NCI-H1930 (cell line): ENCODE data around the gene TAF1D.
"Not testable (repeated sequence)": the region's sequence is repeated elsewhere in the genome, so short reads cannot be mapped to it uniquely, and the experiment has no call there.

ENCODE experiments used
- DNase-seq, 2 experiments: peaks; one replicate each; lab custom pipeline; 2025; lab: John Stamatoyannopoulos, UW

The TAF1D gene

DNA sequence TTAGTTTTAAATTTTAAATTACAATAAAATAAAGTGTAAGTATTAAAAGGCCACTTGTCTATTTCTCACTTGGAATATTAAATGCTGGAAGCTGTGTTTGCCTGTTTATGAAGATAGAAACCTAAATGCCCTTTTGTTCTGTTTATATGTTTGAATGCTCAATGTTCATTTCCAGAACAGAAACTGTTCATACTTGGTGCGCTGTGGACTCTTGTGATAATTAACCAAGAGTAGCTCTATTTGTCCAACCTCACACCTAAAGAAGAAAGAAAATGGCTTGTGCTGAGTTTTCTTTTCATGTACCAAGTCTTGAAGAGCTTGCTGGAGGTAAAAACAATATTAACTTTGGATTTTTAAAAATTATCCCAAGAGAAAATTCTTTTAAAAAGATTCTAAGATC lies 5.8 kb upstream of the TAF1D start:
- DNase-seq: no peak

DNA sequence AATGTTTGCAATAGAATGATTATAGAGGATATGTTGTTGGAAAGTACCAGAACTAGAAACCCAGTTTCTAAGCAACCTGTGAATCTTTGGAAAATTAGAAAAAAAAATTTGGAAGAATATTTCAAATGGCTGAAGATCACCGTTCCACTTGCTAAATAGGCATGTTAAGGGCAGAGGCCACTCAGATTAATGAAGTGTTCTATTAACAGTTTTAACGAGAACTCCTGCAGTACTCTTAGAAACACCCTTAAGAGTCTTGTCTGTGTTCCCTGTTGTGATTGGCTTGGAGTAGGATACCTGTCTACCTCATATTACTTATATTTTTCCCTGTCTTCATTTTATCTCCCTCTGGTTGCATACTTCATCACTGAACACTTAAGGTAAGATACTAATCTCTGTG lies 4.8 kb upstream of the TAF1D start:
- no peak for DNase-seq

DNA sequence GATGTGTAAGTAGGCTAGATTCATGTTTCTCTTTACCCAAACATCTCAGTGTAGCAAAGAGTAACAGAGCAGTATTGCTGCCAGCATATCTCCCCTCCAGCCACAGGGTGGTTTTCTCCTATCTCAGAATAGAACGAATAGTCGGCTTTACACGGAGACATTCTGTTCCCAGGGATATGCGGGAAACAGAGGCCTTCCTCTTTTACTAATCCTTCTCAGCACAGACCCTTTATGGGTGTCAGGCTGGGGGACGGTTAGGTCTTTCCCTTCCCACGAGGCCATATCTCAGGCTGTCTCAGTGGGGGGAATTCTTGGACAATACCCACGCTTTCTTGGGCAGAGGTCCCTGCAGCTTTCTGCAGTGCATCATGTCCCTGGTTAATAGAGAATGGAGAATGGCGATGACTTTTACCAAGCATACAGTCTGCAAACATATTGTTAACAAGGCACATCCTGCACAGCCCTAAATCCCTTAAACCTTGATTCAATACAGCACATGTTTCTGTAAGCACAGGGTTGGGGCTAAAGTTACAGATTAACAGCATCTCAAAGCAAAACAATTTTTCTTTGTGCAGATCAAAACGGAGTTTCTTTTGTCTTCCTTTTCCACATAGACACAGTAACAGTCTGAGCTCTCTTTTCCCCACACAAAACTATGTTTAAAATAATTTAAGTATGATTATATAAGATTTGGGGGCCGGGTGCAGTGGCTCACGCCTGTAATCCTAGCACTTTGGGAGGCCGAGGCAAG lies 3.9 kb upstream of the TAF1D start:
- DNase-seq: not testable (repeated sequence)

DNA sequence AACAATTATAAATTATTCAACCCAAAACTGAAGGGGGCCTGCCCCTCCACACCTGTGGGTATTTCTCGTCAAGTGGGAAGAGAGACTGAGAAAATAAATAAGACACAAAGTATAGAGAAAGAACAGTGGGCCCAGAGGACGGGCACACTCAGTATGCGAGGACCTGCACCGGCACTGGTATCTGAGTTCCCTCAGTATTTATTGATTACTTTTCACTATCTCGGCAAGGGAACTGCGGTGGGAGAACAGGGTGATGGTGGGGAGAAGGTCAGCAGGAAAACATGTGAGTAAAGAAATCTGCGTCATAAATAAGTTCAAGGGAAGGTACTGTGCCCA lies 3.3 kb upstream of the TAF1D start:
- DNase-seq: no peak

DNA sequence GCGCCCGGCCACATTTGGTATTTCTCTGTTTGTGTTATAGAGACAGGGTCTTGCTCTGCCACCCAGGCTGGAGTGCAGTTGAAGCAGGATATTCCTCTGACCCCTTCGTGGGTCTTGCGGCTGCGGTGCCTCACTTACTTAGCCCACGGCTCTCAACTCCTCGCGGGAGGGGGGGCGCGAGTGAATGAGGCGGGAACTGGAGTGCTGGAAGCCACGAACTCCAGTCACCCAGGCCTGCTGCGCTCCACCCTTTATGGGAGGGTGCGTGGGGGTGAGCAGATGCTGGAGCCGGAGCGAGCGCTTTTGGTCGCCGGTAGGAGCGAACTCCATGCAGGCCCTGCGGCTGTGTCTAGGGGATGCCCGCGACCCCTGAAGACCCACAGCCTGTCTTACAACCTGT lies 2.0 kb upstream of the TAF1D start:
- DNase-seq: no peak

DNA sequence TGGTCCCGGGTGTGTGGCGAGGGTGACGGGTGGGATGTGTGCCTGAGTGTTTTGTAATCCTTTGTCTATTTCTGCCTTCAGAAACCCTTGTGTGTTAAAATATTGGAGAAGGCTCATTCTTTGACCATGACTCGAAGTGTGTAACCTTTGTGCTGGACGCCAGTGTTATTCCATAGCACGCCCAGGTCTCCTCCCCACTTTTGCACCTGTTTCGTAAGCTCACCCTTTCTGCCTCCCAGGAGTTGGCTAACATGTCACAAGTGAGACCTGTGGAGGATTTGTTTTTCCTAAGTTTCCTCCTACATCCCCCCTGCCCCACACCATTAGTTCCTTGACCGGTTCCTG lies 559 bp upstream of the TAF1D start:
- no peak for DNase-seq

DNA sequence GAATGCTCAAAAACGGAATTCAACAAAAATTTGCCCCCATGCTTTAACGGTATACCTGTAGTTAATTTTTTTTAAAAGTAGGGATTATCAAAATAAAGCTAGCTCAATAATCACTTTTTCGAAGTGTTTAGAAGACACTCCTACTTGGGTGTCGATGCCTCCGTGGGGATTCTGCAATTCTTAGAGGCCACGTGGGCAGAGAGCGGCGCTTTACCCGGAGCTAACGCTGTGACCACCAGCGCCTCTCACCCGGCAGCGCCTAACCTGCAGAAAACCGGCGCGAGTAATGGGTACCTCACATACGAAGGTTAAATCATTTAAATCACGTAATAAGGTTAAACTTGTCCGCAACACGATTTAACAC lies 583 bp downstream of the TAF1D start:
- DNase-seq: peak; percentile 24 to 43

DNA sequence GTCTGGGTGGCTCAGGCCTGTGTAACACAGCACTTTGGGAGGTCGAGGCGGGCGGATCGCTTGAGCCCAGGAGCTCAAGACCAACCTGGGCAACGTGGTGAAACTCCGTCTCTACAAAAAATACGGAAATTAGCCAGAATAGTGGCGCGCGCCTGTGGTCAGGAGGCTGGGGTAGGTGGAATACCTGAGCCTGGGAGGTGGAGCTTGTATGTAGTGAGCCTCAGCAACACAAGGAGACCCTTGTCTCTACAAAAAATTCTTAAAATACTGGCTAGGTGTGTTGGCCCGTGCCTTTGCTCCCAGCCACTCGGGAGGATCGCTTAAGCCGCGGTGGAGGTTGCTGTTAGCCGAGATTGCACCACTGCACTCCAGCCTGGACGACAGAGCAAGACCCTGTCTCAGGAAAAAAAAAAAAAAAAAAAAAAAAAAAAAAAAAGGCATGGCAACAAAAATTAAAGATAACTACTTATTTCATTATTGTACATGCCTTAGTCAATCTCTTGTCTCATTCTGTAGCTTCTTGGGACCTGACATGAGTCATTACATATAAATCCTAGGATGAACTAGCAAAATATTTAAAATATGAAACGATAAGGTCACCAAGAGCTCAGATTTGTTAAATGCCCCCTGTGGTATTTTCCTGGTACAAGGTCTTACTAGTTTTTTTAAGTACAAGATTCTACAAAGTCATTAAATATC lies 1.1 kb downstream of the TAF1D start:
- no peak for DNase-seq

DNA sequence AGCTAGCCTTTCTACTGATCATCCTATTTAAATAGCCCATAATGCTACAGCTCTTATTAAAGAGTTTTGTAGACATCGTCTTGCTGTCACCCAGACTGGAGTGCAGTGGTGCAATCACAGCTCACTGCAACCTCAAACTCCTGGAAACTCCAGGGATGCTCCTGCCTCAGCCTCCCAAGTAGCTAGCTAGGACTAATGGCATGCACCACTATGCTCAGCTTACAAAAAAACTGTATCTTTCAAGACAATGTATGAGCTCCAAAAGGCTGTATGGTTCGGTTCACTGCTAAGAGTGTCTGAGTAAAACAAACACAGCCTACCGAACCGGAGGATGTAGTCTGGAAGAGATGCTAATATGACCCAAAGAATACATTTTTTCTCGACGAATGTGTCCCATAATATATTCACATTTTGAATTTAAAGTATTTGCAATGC lies 2.6 kb downstream of the TAF1D start:
- no peak for DNase-seq

DNA sequence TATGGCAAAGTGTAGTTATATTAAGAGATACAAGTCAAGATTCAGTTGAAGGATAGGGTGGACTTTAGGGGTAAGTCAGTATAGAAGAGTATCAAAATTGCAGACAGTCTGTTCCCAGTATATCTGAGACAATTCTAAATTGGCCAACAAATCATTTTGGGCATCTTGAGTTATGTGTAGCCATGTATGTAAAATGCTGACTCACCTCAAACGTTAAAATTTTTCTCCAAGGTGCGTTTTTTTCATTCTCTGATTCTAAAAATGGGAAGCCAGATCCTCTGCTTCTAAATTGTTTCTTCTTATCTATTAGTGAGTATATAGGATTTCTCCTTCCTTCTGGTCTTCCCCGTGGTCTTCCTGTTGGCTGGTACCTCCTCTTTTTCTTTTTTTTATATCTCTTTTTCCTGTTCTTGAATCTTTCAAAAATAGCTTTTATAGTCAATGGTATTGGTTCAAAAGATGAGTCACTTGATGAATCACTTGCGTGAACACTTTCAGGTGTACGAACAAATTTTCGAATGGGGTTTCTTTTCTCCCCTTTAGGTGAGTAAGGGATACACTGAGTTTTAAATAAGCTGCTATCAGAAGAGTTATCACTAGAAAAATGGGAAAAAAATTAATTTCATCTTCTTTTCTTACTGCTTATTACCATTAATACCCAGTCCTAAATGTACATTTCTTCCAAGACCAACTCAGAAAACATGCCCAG lies 3.2 kb downstream of the TAF1D start:
- peak in 1 of 2 experiments; percentile 4 for DNase-seq

DNA sequence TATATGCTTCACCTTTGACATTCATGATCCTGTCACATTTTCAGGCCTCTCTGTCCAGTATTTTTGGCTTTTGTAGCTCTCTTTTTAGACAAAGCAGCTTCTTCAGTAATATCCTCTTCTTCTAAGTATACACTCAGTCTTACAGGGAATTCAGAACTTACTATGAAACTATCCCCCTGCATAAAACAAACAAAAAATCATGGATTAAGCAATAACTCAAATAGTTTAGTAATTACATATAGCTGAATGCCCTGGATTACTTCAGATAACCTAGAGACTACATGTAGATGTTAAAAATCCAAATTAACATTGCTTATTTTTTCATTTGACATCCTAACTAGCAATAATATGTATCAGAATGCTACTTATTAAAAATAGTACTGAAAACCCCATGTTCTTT lies 5.2 kb downstream of the TAF1D start:
- no peak for DNase-seq

DNA sequence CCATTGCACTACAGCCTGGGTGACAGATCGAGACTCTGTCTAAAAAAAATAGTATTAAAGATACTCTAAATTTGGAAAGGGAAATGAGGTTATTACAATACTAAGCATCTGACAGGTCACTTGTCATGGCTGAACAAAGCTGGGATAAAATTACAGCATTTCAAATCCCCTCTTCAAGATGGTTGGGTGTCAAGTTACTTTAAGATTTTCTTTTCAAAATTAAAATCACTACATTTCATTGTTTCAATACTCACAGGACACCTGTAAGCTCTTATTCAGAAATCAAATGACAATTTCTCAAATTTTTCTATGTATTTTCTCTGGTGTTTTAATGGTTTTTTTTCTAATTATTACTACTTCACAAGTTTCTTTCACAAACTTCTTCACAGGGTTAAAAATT lies 5.7 kb downstream of the TAF1D start:
- no peak for DNase-seq

DNA sequence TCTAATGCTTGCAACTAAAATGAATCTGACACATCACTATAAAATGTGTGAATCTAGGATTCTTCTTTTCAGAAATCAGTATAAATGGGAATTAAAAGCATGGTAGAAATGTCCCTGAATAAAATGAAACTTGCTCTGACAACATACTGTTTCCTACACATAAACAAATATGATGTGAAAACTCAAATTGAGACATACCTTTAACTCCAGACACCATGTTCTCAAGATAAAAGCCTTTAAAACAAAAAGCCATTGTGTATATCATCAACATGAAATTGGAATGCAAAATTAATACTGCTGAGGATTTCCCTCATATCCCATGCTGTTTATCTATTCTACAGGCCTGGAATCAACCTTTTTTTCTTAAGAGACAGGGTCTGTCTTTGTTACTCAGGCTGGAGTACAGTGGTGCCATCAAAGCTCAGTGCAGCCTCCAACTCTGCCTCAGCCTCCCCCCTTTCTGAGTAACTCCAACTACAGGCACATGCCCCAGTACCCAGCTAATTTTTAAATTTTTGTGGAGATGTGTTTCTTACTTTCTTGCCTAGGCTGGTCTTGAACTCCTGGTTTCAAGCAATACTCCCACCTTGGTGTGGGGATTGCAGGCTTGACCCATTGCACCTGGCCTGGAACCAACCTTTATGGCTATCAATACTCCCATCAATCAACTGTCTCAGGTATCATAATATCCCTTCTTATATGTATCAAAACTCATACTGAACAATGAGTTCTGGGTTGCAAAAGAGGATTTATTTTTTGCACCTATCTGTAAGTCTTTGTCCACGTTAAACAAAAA lies 6.7 kb downstream of the TAF1D start:
- no peak for DNase-seq

DNA sequence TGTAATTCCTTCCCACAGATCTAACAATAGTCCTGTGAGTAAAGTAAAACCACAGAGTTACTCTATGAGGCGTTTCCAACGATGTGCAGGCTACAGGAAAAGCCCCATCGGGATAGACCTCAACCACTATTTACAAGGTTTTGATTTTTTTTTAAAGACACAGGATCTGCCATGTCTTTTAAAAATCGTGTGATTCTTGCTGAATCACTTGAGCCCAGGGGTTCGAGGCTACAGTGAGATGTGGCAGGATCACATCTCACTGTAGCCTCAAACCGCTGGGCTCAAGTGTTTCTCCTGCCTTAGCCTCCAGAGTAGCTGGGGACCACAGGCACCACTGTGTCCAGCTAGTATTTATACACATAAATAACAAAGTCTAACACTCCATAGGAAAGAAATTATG lies 7.8 kb downstream of the TAF1D start:
- DNase-seq: no peak

DNA sequence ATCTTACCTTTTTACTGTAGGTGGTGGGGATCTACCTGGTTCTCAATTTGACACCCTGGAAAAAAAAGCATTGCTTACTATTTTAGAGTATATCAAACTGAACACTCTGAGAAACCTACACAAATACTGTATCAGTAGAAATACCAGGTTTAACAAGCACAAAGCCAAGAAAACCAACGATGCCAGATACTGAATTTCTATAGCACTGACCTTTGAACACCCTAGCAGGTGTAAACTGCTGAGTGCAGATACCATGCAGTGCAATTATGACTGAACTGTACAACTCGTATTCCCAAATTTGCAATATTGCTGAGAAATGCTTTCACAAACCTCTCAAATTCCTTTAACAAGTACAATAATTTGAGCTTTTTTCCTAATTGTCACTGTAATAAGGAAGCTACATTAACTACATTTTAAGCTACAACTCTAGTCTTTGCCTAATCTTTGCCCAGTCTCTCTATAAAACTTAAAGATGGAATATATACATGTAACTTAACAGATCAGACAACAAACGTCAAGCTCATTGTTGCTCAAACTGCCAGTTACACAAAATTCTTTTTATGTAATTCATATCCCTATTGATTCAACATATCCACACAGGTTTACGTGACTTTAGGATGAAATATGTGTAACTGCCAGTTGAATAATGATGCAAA lies 8.9 kb downstream of the TAF1D start:
- no peak for DNase-seq

DNA sequence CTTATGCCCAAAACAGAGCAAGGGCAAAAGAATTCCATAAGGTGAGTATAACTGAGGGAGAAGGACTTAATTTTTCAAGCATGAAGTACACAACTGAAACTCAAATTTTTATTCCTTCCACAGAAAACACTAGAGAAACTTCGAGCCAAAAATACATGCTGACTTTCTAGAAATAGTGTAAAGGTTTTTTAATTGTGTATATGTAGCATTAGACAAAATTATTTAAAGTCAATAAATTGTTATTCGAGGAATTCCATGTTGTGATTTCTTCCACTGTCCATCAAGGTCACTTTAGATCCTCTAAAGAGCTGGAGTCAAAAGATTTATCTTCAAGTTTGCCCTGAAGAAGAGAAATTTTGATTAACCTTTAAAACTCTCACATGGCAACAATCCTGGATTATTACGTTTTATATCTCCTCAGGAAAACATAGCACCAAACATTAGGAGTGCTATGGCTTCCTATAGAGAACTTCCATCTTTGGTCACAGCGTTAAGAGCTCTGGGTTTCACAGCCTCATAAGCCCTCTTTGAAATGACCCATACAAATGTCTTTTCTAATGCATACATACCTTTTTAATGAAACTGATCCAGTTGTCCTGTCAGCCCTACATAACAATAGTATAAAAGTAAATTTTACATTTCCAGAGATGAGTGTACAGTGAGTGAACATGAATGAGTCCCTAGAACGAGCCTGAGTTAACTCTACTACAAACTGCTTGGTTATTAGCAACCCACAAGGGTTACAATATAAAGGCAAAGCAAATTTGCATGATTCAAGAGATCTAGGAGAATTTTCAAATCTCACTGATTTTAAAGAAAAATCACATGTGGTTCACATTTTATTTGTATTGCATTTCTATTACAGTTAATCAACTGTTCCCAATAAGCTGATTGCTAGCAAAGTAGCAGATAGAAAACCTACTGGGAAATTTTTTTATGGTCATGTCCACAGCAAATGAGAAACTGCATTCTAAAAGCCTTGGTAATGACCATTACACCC lies 10.9 kb downstream of the TAF1D start:
- no peak for DNase-seq

DNA sequence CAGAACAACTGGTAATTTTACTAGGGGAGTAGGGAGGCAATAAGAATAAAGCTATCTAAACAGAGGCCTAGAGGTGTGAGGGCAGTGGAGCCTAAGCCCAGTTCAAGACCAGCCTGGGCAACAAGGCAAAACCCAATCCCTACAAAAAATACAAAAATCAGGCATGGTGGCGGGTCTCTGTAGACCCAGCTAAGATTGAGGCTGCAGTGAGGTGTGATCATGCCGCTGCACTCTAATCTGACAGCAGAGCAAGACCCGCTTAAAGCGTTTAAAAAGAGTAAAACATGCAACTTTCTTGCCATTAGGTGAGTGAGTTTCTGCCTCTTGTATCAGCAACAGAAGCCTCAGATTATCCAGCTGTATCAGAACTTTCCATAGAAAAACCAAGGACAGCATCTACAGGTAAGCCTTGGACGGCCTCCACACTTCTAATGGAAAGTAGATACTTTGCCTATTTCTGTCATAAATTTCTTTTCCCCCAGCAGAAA lies 12.1 kb downstream of the TAF1D start:
- DNase-seq: no peak

DNA sequence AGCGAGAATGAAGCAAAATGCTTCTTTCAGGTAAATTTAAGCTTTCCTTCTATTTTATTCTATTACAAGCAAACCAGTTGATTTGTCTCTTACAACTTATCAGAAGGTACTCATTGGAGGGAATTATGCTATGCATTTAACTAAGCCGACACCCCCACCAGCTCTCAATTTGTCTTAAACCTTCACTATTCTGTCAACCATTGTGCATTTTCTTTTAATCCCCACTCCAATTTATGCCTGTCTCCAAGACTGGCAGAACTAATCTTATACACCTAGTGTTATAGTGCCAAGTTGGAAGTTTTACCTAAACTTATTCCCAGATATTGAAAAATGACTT lies 12.5 kb downstream of the TAF1D start:
- DNase-seq: no peak

DNA sequence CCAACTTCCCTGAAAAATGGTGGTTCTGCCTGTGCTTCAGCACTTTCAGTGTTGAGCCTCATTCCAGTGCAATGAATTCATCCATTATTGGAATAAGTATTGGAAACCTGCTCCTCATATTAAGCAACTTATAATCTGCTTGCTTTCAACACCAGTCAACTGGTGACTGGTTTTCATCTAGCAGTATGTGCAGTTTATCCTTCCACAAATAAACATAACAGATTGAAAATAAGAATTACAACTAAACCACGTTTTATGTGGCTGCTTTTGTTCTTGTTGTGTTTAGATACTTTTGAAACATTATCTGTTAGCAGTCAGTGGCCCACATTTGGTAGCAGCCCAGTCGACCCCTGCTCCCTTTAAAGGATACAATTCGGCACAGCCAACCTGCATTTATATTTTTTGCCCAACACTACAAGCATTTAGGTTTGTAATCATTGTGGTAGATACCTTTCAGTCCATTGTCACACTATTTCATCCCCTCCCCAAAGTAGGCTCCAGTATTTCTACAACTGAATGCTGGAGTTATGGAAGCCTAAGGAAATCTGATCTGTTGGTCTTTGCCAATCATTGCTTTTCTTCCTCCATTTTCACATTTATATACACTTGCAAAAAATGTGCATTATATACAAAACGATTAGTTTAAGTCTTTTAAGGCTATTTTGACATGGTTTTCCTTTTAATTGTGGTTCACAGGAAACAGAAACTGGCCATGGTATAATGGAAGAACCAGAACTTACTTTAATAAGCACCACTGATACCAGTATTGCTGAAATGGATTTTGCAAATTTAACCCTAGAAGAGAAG lies 13.1 kb downstream of the TAF1D start:
- DNase-seq: no peak

DNA sequence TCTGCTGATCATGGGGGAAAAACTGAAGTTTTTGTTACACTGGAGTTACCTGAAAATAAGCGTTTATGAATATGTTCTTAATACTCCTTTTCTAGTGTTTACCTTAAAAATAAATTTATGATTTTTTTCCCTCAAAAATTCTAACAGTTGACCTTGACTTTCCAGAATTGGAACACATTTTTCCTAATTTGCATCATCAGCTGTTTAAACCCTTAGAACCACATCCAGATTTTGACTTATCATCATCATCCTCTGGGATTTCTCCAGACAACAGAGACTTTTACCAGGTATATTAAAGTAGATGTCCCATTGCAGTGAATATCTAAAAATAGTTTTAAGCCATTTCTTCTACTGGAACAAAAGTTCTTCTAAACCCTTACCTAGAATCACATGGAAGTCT lies 17.2 kb downstream of the TAF1D start:
- DNase-seq: no peak
